ENCODE data around the gene HAS3.
"Not testable (repeated sequence)": the region's sequence is repeated elsewhere in the genome, so short reads cannot be mapped to it uniquely, and the experiment has no call there.

The HAS3 gene

GRCh38 chr16:69114346-69114975, 9.0 kb downstream of the HAS3 start:
- no peak overlapping the region for H3K27ac ChIP-seq (ENCODE audit: low read depth, low read length)
- H3K9ac ChIP-seq (ENCODE audit: low read length) = no peak overlapping the region
- H3K4me3 ChIP-seq (ENCODE audit: low read length) = no peak overlapping the region
- no peaks in the 10 kb centered on the region for H3K27me3 ChIP-seq (ENCODE audit: control insufficient read depth, insufficient read depth, low read length)
- peaks cover 21% of the 10 kb centered on the region for H3K36me3 ChIP-seq (ENCODE audit: control insufficient read depth, insufficient read depth, low read length)
- no peaks in the 10 kb centered on the region for H3K4me1 ChIP-seq (ENCODE audit: control insufficient read depth, insufficient read depth, low read length)

GRCh38 chr16:69114976-69115355, 9.5 kb downstream of the HAS3 start:
- Histone ChIP-seq H3K27ac (ENCODE audit: low read depth, low read length) (no peak overlapping the region), H3K4me1 (ENCODE audit: control insufficient read depth, insufficient read depth, low read length) (no peaks in the 10 kb centered on the region), H3K4me3 (ENCODE audit: low read length) (no peak overlapping the region), H3K9ac (ENCODE audit: low read length) (no peak overlapping the region), H3K36me3 (ENCODE audit: control insufficient read depth, insufficient read depth, low read length) (peaks cover 19% of the 10 kb centered on the region), H3K27me3 (ENCODE audit: control insufficient read depth, insufficient read depth, low read length) (no peaks in the 10 kb centered on the region)

GRCh38 chr16:69115361-69115760, 9.9 kb downstream of the HAS3 start:
- Histone ChIP-seq H3K4me3 (ENCODE audit: low read length) (no peak overlapping the region), H3K36me3 (ENCODE audit: control insufficient read depth, insufficient read depth, low read length) (peaks cover 21% of the 10 kb centered on the region), H3K9ac (ENCODE audit: low read length) (no peak overlapping the region), H3K27me3 (ENCODE audit: control insufficient read depth, insufficient read depth, low read length) (no peaks in the 10 kb centered on the region), H3K27ac (ENCODE audit: low read depth, low read length) (no peak overlapping the region), H3K4me1 (ENCODE audit: control insufficient read depth, insufficient read depth, low read length) (no peaks in the 10 kb centered on the region)

GRCh38 chr16:69115837-69116236, 10.4 kb downstream of the HAS3 start:
- Histone ChIP-seq H3K4me3 (ENCODE audit: low read length) (no peak overlapping the region), H3K9ac (ENCODE audit: low read length) (no peak overlapping the region), H3K4me1 (ENCODE audit: control insufficient read depth, insufficient read depth, low read length) (no peaks in the 10 kb centered on the region), H3K36me3 (ENCODE audit: control insufficient read depth, insufficient read depth, low read length) (peaks cover 22% of the 10 kb centered on the region), H3K27me3 (ENCODE audit: control insufficient read depth, insufficient read depth, low read length) (no peaks in the 10 kb centered on the region), H3K27ac (ENCODE audit: low read depth, low read length) (no peak overlapping the region)

- no peak overlapping the region for H3K4me3 ChIP-seq (ENCODE audit: low read length)
- H3K27me3 ChIP-seq (ENCODE audit: control insufficient read depth, insufficient read depth, low read length) = no peaks in the 10 kb centered on the region
- H3K9ac ChIP-seq (ENCODE audit: low read length) = no peak overlapping the region
- H3K4me1 ChIP-seq (ENCODE audit: control insufficient read depth, insufficient read depth, low read length) = no peaks in the 10 kb centered on the region
- peaks cover 25% of the 10 kb centered on the region for H3K36me3 ChIP-seq (ENCODE audit: control insufficient read depth, insufficient read depth, low read length)
- H3K27ac ChIP-seq (ENCODE audit: low read depth, low read length) = no peak overlapping the region
Measured at GRCh38 chr16:69116256-69116875, 10.9 kb downstream of the HAS3 start.

- Histone ChIP-seq H3K27me3 (ENCODE audit: control insufficient read depth, insufficient read depth, low read length) (no peaks in the 10 kb centered on the region), H3K9ac (ENCODE audit: low read length) (no peak overlapping the region), H3K4me3 (ENCODE audit: low read length) (no peak overlapping the region), H3K4me1 (ENCODE audit: control insufficient read depth, insufficient read depth, low read length) (no peaks in the 10 kb centered on the region), H3K36me3 (ENCODE audit: control insufficient read depth, insufficient read depth, low read length) (peaks cover 25% of the 10 kb centered on the region), H3K27ac (ENCODE audit: low read depth, low read length) (no peak overlapping the region)
Measured at GRCh38 chr16:69116906-69117305, 11.5 kb downstream of the HAS3 start.

- Histone ChIP-seq H3K27ac (ENCODE audit: low read depth, low read length) (no peak overlapping the region), H3K9ac (ENCODE audit: low read length) (no peak overlapping the region), H3K36me3 (ENCODE audit: control insufficient read depth, insufficient read depth, low read length) (peaks cover 25% of the 10 kb centered on the region)
Measured at GRCh38 chr16:69118468-69118867, 13.0 kb downstream of the HAS3 start.

GRCh38 chr16:69118994-69119393, 13.5 kb downstream of the HAS3 start:
- H3K36me3 ChIP-seq (ENCODE audit: control insufficient read depth, insufficient read depth, low read length) = peaks cover 25% of the 10 kb centered on the region
- no peak overlapping the region for H3K27ac ChIP-seq (ENCODE audit: low read depth, low read length)

More at GRCh38 chr16:69118468-69118867, 13.0 kb downstream of the HAS3 start:
- H3K27me3 ChIP-seq (ENCODE audit: control insufficient read depth, insufficient read depth, low read length) = no peaks in the 10 kb centered on the region
- no peaks in the 10 kb centered on the region for H3K4me1 ChIP-seq (ENCODE audit: control insufficient read depth, insufficient read depth, low read length)
- H3K4me3 ChIP-seq (ENCODE audit: low read length) = no peak overlapping the region

GRCh38 chr16:69119536-69119935, 14.1 kb downstream of the HAS3 start:
- H3K4me1 ChIP-seq (ENCODE audit: control insufficient read depth, insufficient read depth, low read length) = no peaks in the 10 kb centered on the region
- no peak overlapping the region for H3K4me3 ChIP-seq (ENCODE audit: low read length)
- no peak overlapping the region for H3K9ac ChIP-seq (ENCODE audit: low read length)
- no peak overlapping the region for H3K27ac ChIP-seq (ENCODE audit: low read depth, low read length)
- H3K36me3 ChIP-seq (ENCODE audit: control insufficient read depth, insufficient read depth, low read length) = peaks cover 25% of the 10 kb centered on the region
- no peaks in the 10 kb centered on the region for H3K27me3 ChIP-seq (ENCODE audit: control insufficient read depth, insufficient read depth, low read length)

More at GRCh38 chr16:69118994-69119393, 13.5 kb downstream of the HAS3 start:
- Histone ChIP-seq H3K9ac (ENCODE audit: low read length) (no peak overlapping the region), H3K4me1 (ENCODE audit: control insufficient read depth, insufficient read depth, low read length) (no peaks in the 10 kb centered on the region), H3K4me3 (ENCODE audit: low read length) (no peak overlapping the region), H3K27me3 (ENCODE audit: control insufficient read depth, insufficient read depth, low read length) (no peaks in the 10 kb centered on the region)

- Histone ChIP-seq H3K36me3 (ENCODE audit: control insufficient read depth, insufficient read depth, low read length) (peaks cover 25% of the 10 kb centered on the region), H3K9ac (ENCODE audit: low read length) (no peak overlapping the region), H3K27me3 (ENCODE audit: control insufficient read depth, insufficient read depth, low read length) (no peaks in the 10 kb centered on the region), H3K4me1 (ENCODE audit: control insufficient read depth, insufficient read depth, low read length) (no peaks in the 10 kb centered on the region), H3K4me3 (ENCODE audit: low read length) (no peak overlapping the region), H3K27ac (ENCODE audit: low read depth, low read length) (no peak overlapping the region)
Measured at GRCh38 chr16:69120096-69120664, 14.7 kb downstream of the HAS3 start.

GRCh38 chr16:69123910-69124309, 18.5 kb downstream of the HAS3 start:
- no peaks in the 10 kb centered on the region for H3K4me1 ChIP-seq (ENCODE audit: control insufficient read depth, insufficient read depth, low read length)
- peaks cover 13% of the 10 kb centered on the region for H3K36me3 ChIP-seq (ENCODE audit: control insufficient read depth, insufficient read depth, low read length)
- H3K9ac ChIP-seq (ENCODE audit: low read length) = no peak overlapping the region
- no peaks in the 10 kb centered on the region for H3K27me3 ChIP-seq (ENCODE audit: control insufficient read depth, insufficient read depth, low read length)
- no peak overlapping the region for H3K4me3 ChIP-seq (ENCODE audit: low read length)
- H3K27ac ChIP-seq (ENCODE audit: low read depth, low read length) = no peak overlapping the region

GRCh38 chr16:69124406-69124805, 19.0 kb downstream of the HAS3 start:
- H3K27me3 ChIP-seq (ENCODE audit: control insufficient read depth, insufficient read depth, low read length); H3K27ac ChIP-seq (ENCODE audit: low read depth, low read length); H3K4me3 ChIP-seq (ENCODE audit: low read length); H3K9ac ChIP-seq (ENCODE audit: low read length); H3K4me1 ChIP-seq (ENCODE audit: control insufficient read depth, insufficient read depth, low read length): not testable (repeated sequence)
- peaks cover 13% of the 10 kb centered on the region for H3K36me3 ChIP-seq (ENCODE audit: control insufficient read depth, insufficient read depth, low read length)

- not testable (repeated sequence) for H3K4me3 ChIP-seq (ENCODE audit: low read length); H3K27me3 ChIP-seq (ENCODE audit: control insufficient read depth, insufficient read depth, low read length); H3K27ac ChIP-seq (ENCODE audit: low read depth, low read length); H3K4me1 ChIP-seq (ENCODE audit: control insufficient read depth, insufficient read depth, low read length); H3K9ac ChIP-seq (ENCODE audit: low read length)
- peaks cover 12% of the 10 kb centered on the region for H3K36me3 ChIP-seq (ENCODE audit: control insufficient read depth, insufficient read depth, low read length)
Measured at GRCh38 chr16:69124961-69125360, 19.5 kb downstream of the HAS3 start.

Measured in rectal smooth muscle tissue (tissue), 1 donor.